Sigmoid colon (tissue), 7 donors: ENCODE results near the gene PKHD1. TPM values are rescaled to one million over a fixed set of nuclear protein-coding genes. Genes with fewer than 3 reads are reported as not detected.
"Not testable (repeated sequence)": the region's sequence is repeated elsewhere in the genome, so short reads cannot be mapped to it uniquely, and the experiment has no call there.

Experiments
- DNase-seq: peaks from one replicate; pipeline ENCODE4 v3.0.0-alpha.2; 2019
- H3K27ac ChIP-seq, 4 donors: fragments of 200-600 bp; sonication (generic); one replicate each; pipeline ENCODE4 v1.5.1; 2016 to 2019; ENCODE audit warnings: mild to moderate bottlenecking in 1 of 4
- H3K27me3 ChIP-seq, 3 donors: fragments of 200-600 bp; sonication (generic); one replicate each; pipeline ENCODE4 v1.5.1; 2019; ENCODE audit warnings: mild to moderate bottlenecking in 1 of 3
- H3K36me3 ChIP-seq, 4 donors: fragments of 200-600 bp; sonication (generic); one replicate each; pipeline ENCODE4 v1.5.1; 2016 to 2019
- H3K4me1 ChIP-seq, 4 donors: fragments of 200-600 bp; sonication (generic); one replicate each; pipeline ENCODE4 v1.5.1; 2017 to 2019
- H3K4me3 ChIP-seq, 4 donors: fragments of 200-600 bp; sonication (generic); one replicate each; pipeline ENCODE4 v1.5.1; 2017 to 2019; ENCODE audit warnings: mild to moderate bottlenecking in 2 of 4, moderate library complexity in 1 of 4
- H3K9me3 ChIP-seq, 4 donors: fragments of 200-600 bp in 3 of 4; sonication (generic) in 3 of 4; one replicate each; pipeline versions ENCODE4 v1.5.1 to v1.6.1; 2013 to 2019
- CTCF ChIP-seq, 4 experiments: fragments of 450-650 bp in 3 of 4; fragments of 200-600 bp in 1 of 4; IDR thresholded peaks; one replicate each; pipeline ENCODE4 v1.5.1; 2016 to 2019; ENCODE audit warnings: antibody characterized with exemption in 4 of 4, mild to moderate bottlenecking in 3 of 4, moderate library complexity in 2 of 4
- EP300 ChIP-seq, 4 donors: sonication (generic); formaldehyde crosslinking; IDR thresholded peaks; one replicate each; pipeline ENCODE4 v1.6.1; 2017; ENCODE audit warnings: antibody characterized with exemption in 4 of 4
- POLR2A ChIP-seq, 2 donors: fragments of 450-650 bp; IDR thresholded peaks; one replicate each; pipeline ENCODE4 v1.6.1; 2016; ENCODE audit warnings: antibody characterized with exemption in 2 of 2, mild to moderate bottlenecking in 2 of 2, moderate library complexity in 2 of 2
- POLR2AphosphoS5 ChIP-seq, 4 donors: sonication (generic); formaldehyde crosslinking; IDR thresholded peaks; one replicate each; pipeline ENCODE4 v1.6.1; 2017; ENCODE audit warnings: antibody characterized with exemption in 4 of 4
- WGBS, 2 donors: extraction: QIAGEN DNeasy Blood & Tissue Kit; methylation state at CpG; one replicate each; pipeline ENCODE4 v1.1.7; 2013; 5-methylcytosine and 5-hydroxymethylcytosine counted together
- intact Hi-C: fragments of 100-400 bp; cut with DNase I; formaldehyde crosslinking; loops from one replicate; pipeline ENCODE4 v1.15.1; 2023
- polyA plus RNA-seq, 3 donors: library from polyadenylated mRNA; stranded (reverse); fragments of 200-250 nt; gene quantifications; one replicate each; pipeline ENCODE4 v1.2.3, GENCODE V29; 2013
- total RNA-seq, 4 donors: library from RNA; depleted of rRNA; stranded (reverse); fragments of >200 nt; gene quantifications; one replicate each; pipeline ENCODE4 v1.1.0, GENCODE V29; 2016
- donor health status: healthy with polysubstance abuse.
- donor health status: Bipolar disorder and iron deficiency.
- donor health status: healthy.

The PKHD1 gene
- total and polyA plus RNA-seq, 7 donors: under 0.01 to 0.66 (median under 0.01) TPM; not detected in 2

- no peaks in the 10 kb centered on the region for H3K9me3 ChIP-seq
- H3K27me3 ChIP-seq: no peaks in the 10 kb centered on the region
- H3K27ac ChIP-seq: no peak overlapping the region
- H3K4me1 ChIP-seq: no peaks in the 10 kb centered on the region
- no peaks in the 10 kb centered on the region for H3K36me3 ChIP-seq
- DNase-seq: no peak
- TF ChIP-seq CTCF (IDR thresholded peaks at IDR 0.05) (no peak), POLR2AphosphoS5 (IDR thresholded peaks at IDR 0.05) (no peak), EP300 (IDR thresholded peaks at IDR 0.05) (no peak), POLR2A (IDR thresholded peaks at IDR 0.05) (no peak)
- no peak overlapping the region for H3K4me3 ChIP-seq
- intact Hi-C loops: loop anchor here (10.0 kb wide), 1 partner anchor 97 kb away; no protein-coding TSS in a partner anchor
Measured at GRCh38 chr6:51951924-51952323, 135.5 kb downstream of the PKHD1 start.

GRCh38 chr6:51949526-51949925, 137.9 kb downstream of the PKHD1 start:
- no peak for DNase-seq
- Histone ChIP-seq H3K27ac (no peak overlapping the region), H3K36me3 (no peaks in the 10 kb centered on the region), H3K27me3 (no peaks in the 10 kb centered on the region), H3K9me3 (no peaks in the 10 kb centered on the region), H3K4me1 (no peaks in the 10 kb centered on the region), H3K4me3 (no peak overlapping the region)
- intact Hi-C loops: no loop called here
- WGBS, 2 donors: 76 to 83% methylated on average over 5 of the region's 5 CpGs
- TF ChIP-seq EP300 (IDR thresholded peaks at IDR 0.05) (no peak), POLR2A (IDR thresholded peaks at IDR 0.05) (no peak), POLR2AphosphoS5 (IDR thresholded peaks at IDR 0.05) (no peak), CTCF (IDR thresholded peaks at IDR 0.05) (no peak)

- H3K36me3 ChIP-seq, H3K4me1 ChIP-seq, H3K4me3 ChIP-seq, H3K27ac ChIP-seq, intact Hi-C loops, H3K9me3 ChIP-seq, DNase-seq, H3K27me3 ChIP-seq: not testable (repeated sequence)
- WGBS, 2 donors: 49 to 58% methylated on average over 2 of the region's 2 CpGs
Measured at GRCh38 chr6:51939695-51940094, 147.7 kb downstream of the PKHD1 start.

- Histone ChIP-seq H3K27me3 (no peaks in the 10 kb centered on the region), H3K36me3 (no peaks in the 10 kb centered on the region), H3K4me1 (no peaks in the 10 kb centered on the region), H3K4me3 (no peak overlapping the region), H3K9me3 (no peaks in the 10 kb centered on the region), H3K27ac (no peak overlapping the region)
- no peak for DNase-seq
- TF ChIP-seq CTCF (IDR thresholded peaks at IDR 0.05) (no peak), POLR2AphosphoS5 (IDR thresholded peaks at IDR 0.05) (no peak), POLR2A (IDR thresholded peaks at IDR 0.05) (no peak), EP300 (IDR thresholded peaks at IDR 0.05) (no peak)
- intact Hi-C loops: no loop called here
- 37 to 60% methylated on average over 4 of the region's 4 CpGs for WGBS, 2 donors
Measured at GRCh38 chr6:51936531-51937290, 150.7 kb downstream of the PKHD1 start.

- no peak for DNase-seq
- no peak for TF ChIP-seq POLR2AphosphoS5 (IDR thresholded peaks at IDR 0.05)
- no peak for TF ChIP-seq CTCF (IDR thresholded peaks at IDR 0.05)
- no peak for TF ChIP-seq POLR2A (IDR thresholded peaks at IDR 0.05)
- no peak for TF ChIP-seq EP300 (IDR thresholded peaks at IDR 0.05)
- no peaks in the 10 kb centered on the region for H3K36me3 ChIP-seq
- intact Hi-C loops: no loop called here
- H3K27ac ChIP-seq: no peak overlapping the region
- no peaks in the 10 kb centered on the region for H3K4me1 ChIP-seq
- WGBS, 2 donors: 79 to 83% methylated on average over 7 of the region's 7 CpGs
- H3K9me3 ChIP-seq: no peaks in the 10 kb centered on the region
- H3K27me3 ChIP-seq: no peaks in the 10 kb centered on the region
- no peak overlapping the region for H3K4me3 ChIP-seq
Measured at GRCh38 chr6:51934098-51934497, 153.3 kb downstream of the PKHD1 start.
